ENCODE data around the gene SUSD3. TPM values are rescaled to one million over a fixed set of nuclear protein-coding genes. Genes with fewer than 3 reads are reported as not detected.

Gene SUSD3
- total and polyA plus RNA-seq, 4 donors = 2.0 to 9.7 (median 5.1) TPM

DNA sequence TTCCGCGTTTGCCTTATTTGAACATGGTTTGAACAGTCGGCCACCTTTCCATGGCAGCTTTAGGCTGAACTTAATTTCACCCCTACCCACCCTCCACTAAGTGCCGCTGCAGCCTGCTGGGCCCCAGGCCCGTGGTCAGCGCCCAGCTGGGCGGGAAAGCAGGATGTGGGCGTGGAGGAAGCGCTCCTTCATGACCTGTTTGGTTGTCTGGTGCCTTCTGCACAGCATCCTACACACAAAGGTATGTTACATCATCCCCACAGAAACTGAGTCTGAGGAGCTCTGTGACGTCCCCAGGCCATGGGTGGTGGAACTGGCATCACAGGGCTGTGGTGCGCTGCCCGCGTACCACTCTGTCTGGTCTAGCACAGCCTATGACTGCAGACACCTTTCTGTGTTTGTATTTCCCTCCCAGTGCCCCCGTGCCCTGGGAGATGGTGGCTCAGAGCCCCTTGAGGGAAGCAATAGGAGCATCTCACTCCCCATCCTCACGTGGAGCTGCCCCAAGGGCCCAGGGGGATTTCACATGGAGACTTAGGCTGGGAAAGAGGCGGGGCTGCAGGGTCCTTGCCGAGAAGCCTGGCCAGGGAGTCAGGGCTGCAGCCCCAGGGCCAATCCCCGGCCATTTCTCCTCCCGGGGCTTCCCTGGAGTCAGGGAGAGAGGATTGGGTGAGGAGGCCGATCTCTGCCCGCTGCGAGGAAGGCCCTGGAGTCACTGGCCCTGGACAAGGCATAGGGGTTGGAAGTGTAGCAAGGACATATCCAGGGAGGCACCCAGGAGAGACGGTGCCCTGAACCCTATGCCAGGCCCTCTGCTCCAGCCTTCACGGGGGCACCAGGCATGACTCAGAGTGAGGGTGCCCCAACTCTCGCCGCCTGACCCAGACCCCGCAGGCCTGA is 37.5 kb upstream of the SUSD3 start:
- peaks cover 0 to 24% (median 0%) of the 10 kb centered on the region in 4 donors for H3K36me3 ChIP-seq (ENCODE audit: control insufficient read depth in 4 of 4, insufficient read depth in 4 of 4, low read length in 4 of 4)
- no peaks in the 10 kb centered on the region for H3K9me3 ChIP-seq (ENCODE audit: control insufficient read depth in 4 of 4, insufficient read depth in 3 of 4, low read length in 3 of 4)
- ATAC-seq (ENCODE audit: insufficient read depth, low FRiP score) (no peak), DNase-seq (peak in 2 of 3 donors; percentile 37 to 44)
- no peak overlapping the region for H3K9ac ChIP-seq (ENCODE audit: insufficient read depth in 1 of 2, low read length in 2 of 2)
- no peak overlapping the region for H3K4me3 ChIP-seq
- H3K27me3 ChIP-seq (ENCODE audit: control insufficient read depth in 3 of 3, insufficient read depth in 3 of 3, low read length in 2 of 3) = no peaks in the 10 kb centered on the region
- H3K27ac ChIP-seq (ENCODE audit: low read depth in 1 of 2, low read length in 1 of 2) = no peak overlapping the region
- no peaks in the 10 kb centered on the region for H3K4me1 ChIP-seq (ENCODE audit: control insufficient read depth in 5 of 5, insufficient read depth in 5 of 5, low read length in 5 of 5)
- TF ChIP-seq, protein P1, sequence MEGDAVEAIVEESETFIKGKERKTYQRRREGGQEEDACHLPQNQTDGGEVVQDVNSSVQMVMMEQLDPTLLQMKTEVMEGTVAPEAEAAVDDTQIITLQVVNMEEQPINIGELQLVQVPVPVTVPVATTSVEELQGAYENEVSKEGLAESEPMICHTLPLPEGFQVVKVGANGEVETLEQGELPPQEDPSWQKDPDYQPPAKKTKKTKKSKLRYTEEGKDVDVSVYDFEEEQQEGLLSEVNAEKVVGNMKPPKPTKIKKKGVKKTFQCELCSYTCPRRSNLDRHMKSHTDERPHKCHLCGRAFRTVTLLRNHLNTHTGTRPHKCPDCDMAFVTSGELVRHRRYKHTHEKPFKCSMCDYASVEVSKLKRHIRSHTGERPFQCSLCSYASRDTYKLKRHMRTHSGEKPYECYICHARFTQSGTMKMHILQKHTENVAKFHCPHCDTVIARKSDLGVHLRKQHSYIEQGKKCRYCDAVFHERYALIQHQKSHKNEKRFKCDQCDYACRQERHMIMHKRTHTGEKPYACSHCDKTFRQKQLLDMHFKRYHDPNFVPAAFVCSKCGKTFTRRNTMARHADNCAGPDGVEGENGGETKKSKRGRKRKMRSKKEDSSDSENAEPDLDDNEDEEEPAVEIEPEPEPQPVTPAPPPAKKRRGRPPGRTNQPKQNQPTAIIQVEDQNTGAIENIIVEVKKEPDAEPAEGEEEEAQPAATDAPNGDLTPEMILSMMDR (IDR thresholded peaks at IDR 0.05; ENCODE audit: control extremely low read depth, extremely low read depth) = no peak
- 76 to 78% methylated on average over 27 of the region's 27 CpGs for WGBS, 2 donors

DNA sequence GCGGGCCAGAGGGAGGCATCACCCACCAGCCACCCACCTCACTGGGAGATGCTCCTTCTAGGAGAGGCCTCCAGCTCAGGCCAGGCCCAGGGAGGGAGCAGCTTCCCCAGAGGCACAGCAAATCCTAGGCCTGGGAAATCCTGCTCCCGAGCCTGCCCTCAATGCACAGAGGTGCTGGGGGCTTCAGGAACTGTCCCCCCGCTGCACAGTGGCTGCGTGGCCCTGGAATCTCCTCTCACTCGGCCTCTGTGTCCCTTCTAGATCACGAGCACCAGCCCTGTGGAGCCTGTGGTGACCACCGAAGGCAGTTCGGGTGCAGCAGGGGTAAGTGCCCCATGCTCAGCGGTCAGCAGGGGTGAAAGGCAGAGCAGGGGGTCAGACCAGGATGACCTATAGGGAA is 36.4 kb upstream of the SUSD3 start:
- TF ChIP-seq, protein P1 (IDR thresholded peaks at IDR 0.05; ENCODE audit: control extremely low read depth, extremely low read depth) = no peak
- no peak for DNase-seq
- Histone ChIP-seq H3K27ac (ENCODE audit: low read depth in 1 of 2, low read length in 1 of 2) (no peak overlapping the region), H3K9me3 (ENCODE audit: control insufficient read depth in 4 of 4, insufficient read depth in 3 of 4, low read length in 3 of 4) (no peaks in the 10 kb centered on the region), H3K9ac (ENCODE audit: insufficient read depth in 1 of 2, low read length in 2 of 2) (no peak overlapping the region), H3K27me3 (ENCODE audit: control insufficient read depth in 3 of 3, insufficient read depth in 3 of 3, low read length in 2 of 3) (no peaks in the 10 kb centered on the region), H3K4me1 (ENCODE audit: control insufficient read depth in 5 of 5, insufficient read depth in 5 of 5, low read length in 5 of 5) (no peaks in the 10 kb centered on the region), H3K4me3 (no peak overlapping the region), H3K36me3 (ENCODE audit: control insufficient read depth in 4 of 4, insufficient read depth in 4 of 4, low read length in 4 of 4) (peaks cover 0 to 27% (median 0%) of the 10 kb centered on the region in 4 donors)
- no peak for ATAC-seq (ENCODE audit: insufficient read depth, low FRiP score)
- 97% methylated on average over 9 of the region's 9 CpGs for WGBS, 2 donors

DNA sequence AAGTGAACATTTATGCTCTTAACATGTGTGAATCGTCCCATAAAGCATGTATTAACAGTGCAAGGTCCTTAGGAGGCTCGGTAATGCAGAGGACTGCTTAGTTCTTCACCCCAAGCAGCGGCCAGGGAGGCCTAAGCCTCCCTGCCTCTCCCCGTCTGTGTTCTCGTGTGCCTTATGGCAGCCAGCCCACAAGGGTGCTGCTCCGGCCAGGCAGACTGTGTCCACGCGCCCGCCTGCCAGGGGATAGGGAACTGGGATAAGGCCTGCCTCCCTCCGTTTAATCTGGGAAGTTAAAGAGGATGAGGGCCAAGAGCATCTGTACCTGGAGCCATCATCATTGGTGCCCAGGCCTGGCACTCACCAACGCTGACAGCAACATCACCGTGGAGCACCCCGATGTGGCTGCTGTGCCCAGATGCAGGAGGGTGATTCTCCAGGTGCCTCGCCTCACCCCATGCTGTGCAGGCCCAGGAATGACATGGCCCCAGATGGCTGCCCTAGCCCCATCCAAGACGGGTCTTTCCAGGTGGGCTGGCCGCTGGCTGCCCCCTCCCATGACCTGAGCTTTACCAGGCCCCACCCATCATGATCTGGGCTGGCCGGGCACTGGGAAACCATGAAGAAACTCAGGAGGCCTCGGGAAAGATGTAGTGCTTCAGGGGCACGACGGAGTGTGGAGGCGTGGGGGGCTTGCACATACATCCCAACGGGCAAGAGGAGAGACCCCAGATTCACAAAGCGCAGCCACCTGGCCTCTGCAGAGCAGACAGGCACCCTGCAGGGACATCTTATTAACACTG is 35.6 kb upstream of the SUSD3 start:
- no peak for DNase-seq
- no peaks in the 10 kb centered on the region for H3K27me3 ChIP-seq (ENCODE audit: control insufficient read depth in 3 of 3, insufficient read depth in 3 of 3, low read length in 2 of 3)
- H3K4me3 ChIP-seq = no peak overlapping the region
- H3K9me3 ChIP-seq (ENCODE audit: control insufficient read depth in 4 of 4, insufficient read depth in 3 of 4, low read length in 3 of 4) = no peaks in the 10 kb centered on the region
- H3K9ac ChIP-seq (ENCODE audit: insufficient read depth in 1 of 2, low read length in 2 of 2) = no peak overlapping the region
- peaks cover 0 to 25% (median 0%) of the 10 kb centered on the region in 4 donors for H3K36me3 ChIP-seq (ENCODE audit: control insufficient read depth in 4 of 4, insufficient read depth in 4 of 4, low read length in 4 of 4)
- 94 to 97% methylated on average over 23 of the region's 23 CpGs for WGBS, 2 donors
- ATAC-seq (ENCODE audit: insufficient read depth, low FRiP score) = no peak
- no peak overlapping the region for H3K27ac ChIP-seq (ENCODE audit: low read depth in 1 of 2, low read length in 1 of 2)
- H3K4me1 ChIP-seq (ENCODE audit: control insufficient read depth in 5 of 5, insufficient read depth in 5 of 5, low read length in 5 of 5) = peaks cover 0 to 1% (median 0%) of the 10 kb centered on the region in 5 donors
- TF ChIP-seq, protein P1 (IDR thresholded peaks at IDR 0.05; ENCODE audit: control extremely low read depth, extremely low read depth) = no peak

Measured in lung (tissue), 12 donors.